Keratinocyte (primary cell): ENCODE data around the gene SSPN.

Experiments
- EZH2 ChIP-seq: IDR thresholded peaks from one replicate; pipeline ENCODE4 v1.6.1; 2012; ENCODE audit warnings: inconsistent platforms, mild to moderate bottlenecking, low read length, moderate library complexity
- TF ChIP-seq, protein P1 (sequence below), 3 experiments: IDR thresholded peaks in 1 of 3; conservative IDR thresholded peaks in 1 of 3; optimal IDR thresholded peaks in 1 of 3; 2 replicates in 2 of 3; 3 replicates in 1 of 3; pipeline versions ENCODE3 to v1.5.1; 2011; ENCODE audit warnings: low read length in 3 of 3, mild to moderate bottlenecking in 3 of 3, moderate library complexity in 2 of 3, control low read depth in 1 of 3, inconsistent platforms in 1 of 3; ENCODE audit not compliant: insufficient read depth in 2 of 3; ENCODE audit errors: extremely low read depth in 1 of 3

DNA sequence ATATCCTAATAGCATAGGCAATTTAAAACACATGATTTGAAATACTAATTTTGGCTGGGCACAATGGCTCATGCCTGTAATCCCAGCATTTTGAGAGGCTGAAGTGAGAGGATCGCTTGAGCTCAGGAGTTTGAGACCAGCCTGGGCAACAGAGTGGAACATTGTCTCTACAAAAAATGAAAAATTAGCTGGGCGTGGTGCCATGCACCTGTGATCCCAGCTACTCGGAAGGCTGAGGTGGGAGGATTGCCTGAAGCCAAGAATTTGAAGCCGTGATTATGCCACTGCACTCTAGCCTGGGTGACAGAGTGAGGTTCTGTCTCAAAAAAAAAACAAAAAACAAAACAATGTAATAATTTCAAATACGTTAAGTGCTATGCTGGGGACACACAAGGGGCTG lies 83.3 kb downstream of the SSPN start:
- no peak for TF ChIP-seq EZH2
- TF ChIP-seq, protein P1, sequence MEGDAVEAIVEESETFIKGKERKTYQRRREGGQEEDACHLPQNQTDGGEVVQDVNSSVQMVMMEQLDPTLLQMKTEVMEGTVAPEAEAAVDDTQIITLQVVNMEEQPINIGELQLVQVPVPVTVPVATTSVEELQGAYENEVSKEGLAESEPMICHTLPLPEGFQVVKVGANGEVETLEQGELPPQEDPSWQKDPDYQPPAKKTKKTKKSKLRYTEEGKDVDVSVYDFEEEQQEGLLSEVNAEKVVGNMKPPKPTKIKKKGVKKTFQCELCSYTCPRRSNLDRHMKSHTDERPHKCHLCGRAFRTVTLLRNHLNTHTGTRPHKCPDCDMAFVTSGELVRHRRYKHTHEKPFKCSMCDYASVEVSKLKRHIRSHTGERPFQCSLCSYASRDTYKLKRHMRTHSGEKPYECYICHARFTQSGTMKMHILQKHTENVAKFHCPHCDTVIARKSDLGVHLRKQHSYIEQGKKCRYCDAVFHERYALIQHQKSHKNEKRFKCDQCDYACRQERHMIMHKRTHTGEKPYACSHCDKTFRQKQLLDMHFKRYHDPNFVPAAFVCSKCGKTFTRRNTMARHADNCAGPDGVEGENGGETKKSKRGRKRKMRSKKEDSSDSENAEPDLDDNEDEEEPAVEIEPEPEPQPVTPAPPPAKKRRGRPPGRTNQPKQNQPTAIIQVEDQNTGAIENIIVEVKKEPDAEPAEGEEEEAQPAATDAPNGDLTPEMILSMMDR (optimal IDR thresholded peaks at IDR 0.05 in 1 of 3, IDR thresholded peaks at IDR 0.05 in 1 of 3, conservative IDR thresholded peaks at IDR 0.05 in 1 of 3; ENCODE audit: extremely low read depth in 1 of 3, insufficient read depth in 2 of 3, low read length in 3 of 3) = no peak
